ENCODE results near the gene SORBS2.

DNA sequence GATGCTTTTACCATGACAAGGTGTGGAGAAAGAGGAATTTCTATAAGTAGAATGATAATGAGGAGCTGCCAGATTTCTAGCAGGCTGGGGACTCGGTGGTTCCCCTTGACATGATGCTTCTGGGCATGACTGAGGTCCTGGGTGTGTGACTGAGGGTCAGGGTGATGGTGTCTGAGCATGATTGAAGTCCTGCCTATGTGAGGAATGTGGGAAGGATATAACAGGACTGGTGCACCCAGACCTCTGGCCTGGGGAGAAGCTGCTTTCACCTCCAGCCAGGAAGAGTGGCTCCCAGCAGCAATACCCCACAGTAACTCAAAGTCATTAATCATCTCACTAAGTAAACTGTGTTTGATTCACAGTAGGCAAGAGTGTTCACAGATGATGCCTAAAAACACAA lies 17.4 kb downstream of the SORBS2 start:
- TF ChIP-seq, protein P1, sequence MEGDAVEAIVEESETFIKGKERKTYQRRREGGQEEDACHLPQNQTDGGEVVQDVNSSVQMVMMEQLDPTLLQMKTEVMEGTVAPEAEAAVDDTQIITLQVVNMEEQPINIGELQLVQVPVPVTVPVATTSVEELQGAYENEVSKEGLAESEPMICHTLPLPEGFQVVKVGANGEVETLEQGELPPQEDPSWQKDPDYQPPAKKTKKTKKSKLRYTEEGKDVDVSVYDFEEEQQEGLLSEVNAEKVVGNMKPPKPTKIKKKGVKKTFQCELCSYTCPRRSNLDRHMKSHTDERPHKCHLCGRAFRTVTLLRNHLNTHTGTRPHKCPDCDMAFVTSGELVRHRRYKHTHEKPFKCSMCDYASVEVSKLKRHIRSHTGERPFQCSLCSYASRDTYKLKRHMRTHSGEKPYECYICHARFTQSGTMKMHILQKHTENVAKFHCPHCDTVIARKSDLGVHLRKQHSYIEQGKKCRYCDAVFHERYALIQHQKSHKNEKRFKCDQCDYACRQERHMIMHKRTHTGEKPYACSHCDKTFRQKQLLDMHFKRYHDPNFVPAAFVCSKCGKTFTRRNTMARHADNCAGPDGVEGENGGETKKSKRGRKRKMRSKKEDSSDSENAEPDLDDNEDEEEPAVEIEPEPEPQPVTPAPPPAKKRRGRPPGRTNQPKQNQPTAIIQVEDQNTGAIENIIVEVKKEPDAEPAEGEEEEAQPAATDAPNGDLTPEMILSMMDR (IDR thresholded peaks at IDR 0.05), result no peak
- TF ChIP-seq POLR2AphosphoS5 (IDR thresholded peaks at IDR 0.05), result no peak
- TF ChIP-seq POLR2A (IDR thresholded peaks at IDR 0.05), result no peak
- no peak for TF ChIP-seq EP300 (IDR thresholded peaks at IDR 0.05)

Measured in gastroesophageal sphincter (tissue), 3 donors.